GDM1 (cell line): ENCODE results near the gene PLXNA2.

Source experiments
- DNase-seq: peaks from one replicate; lab custom pipeline; 2025; lab: John Stamatoyannopoulos, UW

PLXNA2 gene

DNA sequence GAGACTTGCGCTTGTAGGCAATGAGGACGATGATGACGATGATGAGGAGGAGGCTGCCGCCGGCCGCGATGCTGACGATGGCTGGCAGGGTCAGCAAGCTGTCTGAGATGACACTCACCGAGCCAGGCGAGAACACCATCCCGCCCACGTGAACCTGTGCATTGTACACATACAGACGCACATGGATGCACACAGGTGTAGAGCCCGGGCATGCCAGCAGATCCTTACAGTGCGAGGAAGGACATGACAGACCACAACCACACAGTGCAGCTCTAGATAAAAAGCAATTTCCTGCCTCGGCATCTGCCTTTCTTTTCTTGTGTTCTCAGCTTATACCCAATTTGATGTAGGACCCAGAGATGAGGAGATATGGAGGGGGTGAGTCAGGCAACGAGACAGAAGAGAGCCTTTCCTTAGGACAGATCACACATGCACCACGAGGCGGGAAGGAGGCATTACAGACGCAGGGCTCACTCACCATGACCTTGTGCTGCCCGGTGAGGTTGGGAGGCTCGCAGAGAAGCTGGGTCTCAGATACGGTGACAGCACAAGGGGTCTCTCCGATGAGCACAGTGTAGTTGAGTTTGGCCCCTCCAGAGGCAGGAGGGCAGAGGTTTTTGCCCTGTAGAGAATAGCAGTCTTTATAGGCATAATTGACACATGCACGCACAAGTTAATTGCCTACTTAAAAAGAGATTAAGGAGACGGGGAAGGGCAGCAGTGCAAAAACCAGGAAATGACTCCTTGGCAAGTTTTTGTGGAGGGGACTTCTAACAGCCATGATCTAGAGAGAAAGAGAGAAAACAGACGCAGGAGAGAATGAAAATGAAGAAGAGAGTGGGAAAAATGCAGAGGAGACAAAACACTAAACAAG is 199.4 kb downstream of the PLXNA2 start:
- DNase-seq = no peak

- no peak for DNase-seq
Measured at GRCh38 chr1:208043691-208044181, 200.4 kb downstream of the PLXNA2 start.

DNA sequence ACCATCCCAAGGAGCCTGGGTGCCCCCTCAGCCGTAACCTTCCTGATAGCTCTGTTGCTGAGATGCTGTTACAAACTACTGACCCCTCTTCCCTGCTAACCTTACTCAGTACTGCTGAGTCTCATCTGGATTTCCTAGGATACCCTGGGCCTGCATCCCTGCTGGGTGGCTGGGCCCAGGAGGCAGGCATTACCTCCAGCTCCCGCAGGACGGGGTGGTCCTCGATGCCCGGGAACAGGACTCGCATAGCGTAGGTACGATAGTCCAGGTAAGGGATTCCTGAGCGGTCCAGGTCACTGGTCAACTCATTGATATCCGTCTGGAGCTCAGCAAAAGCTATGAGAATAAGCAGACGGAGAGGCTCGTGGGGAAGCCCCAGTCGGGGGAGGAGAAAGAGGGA is 201.3 kb downstream of the PLXNA2 start:
- DNase-seq = no peak

GRCh38 chr1:208042041-208042615 is 202.1 kb downstream of the PLXNA2 start:
- no peak for DNase-seq

- DNase-seq = no peak
Measured at GRCh38 chr1:208041505-208041904, 202.7 kb downstream of the PLXNA2 start.

- DNase-seq = no peak
Measured at GRCh38 chr1:208040821-208041297, 203.3 kb downstream of the PLXNA2 start.

- no peak for DNase-seq
Measured at GRCh38 chr1:208039536-208040332, 204.4 kb downstream of the PLXNA2 start.

- no peak for DNase-seq
Measured at GRCh38 chr1:208038303-208038702, 205.9 kb downstream of the PLXNA2 start.

- no peak for DNase-seq
Measured at GRCh38 chr1:208036918-208037766, 207.0 kb downstream of the PLXNA2 start.

- no peak for DNase-seq
Measured at GRCh38 chr1:208036106-208036808, 207.9 kb downstream of the PLXNA2 start.

GRCh38 chr1:208034135-208034534 is 210.0 kb downstream of the PLXNA2 start:
- DNase-seq = no peak

- DNase-seq = no peak
Measured at GRCh38 chr1:208033236-208033635, 210.9 kb downstream of the PLXNA2 start.

- no peak for DNase-seq
Measured at GRCh38 chr1:208031932-208032320, 212.3 kb downstream of the PLXNA2 start.

GRCh38 chr1:208031316-208031931 is 212.8 kb downstream of the PLXNA2 start:
- no peak for DNase-seq

DNA sequence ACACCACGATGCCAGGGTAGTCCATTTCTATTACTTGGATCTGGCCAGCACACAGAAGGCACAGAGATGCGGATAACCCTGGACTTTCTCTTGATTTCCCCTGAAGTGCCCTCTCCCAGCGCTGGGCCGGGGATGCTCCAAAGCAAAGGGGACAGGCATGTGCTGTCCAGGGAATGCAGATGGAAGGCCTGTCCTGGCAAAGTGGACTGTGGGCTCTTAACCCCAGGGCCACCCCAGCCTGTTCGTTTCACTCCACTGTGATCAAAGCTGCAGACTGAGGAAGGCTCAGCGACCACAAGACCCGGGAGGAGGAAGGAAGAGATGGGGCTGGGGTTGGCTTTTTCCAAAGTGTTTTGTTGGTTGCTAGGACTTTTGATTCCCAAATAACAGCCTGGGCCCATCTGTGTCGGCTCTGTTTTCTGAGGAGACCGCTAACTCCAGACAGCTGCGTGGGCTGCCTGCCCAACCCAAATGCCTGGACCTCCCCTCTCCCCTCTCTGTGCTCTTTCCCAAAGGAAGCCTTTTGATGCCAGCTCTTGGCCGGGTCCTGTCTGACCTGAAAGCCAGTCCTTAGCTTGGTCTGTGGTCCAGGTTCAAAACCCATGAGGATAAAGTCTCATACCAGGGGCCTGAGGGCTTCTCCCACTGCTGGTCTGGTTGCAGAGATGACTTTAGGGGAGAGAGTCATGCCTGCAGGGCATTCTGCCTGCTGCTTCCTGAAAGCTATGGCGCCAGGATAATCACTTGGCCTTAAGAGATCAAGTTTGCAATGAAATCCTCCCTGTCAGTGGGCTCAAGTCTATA is 213.7 kb downstream of the PLXNA2 start:
- DNase-seq = no peak

GRCh38 chr1:208029381-208030287 is 214.6 kb downstream of the PLXNA2 start:
- DNase-seq = no peak

DNA sequence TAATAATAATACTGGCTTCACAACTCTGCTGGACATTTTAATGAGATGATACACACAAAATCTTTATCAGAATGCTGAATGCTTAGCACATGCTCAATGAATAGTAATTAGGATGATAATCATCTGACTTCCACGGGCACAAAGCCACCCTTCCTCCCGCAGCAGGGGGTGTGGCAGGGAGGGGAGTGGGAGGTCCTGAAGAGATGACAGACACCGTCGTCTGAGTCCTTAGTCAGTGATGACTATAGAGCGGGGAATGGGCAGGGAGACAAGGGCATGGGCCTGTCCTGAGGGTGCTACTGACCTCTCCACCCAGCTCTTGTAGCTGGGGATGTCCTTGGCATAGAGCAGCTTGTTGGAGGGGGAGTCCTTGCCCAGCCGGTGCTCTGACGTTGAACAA is 215.7 kb downstream of the PLXNA2 start:
- no peak for DNase-seq

- no peak for DNase-seq
Measured at GRCh38 chr1:208027861-208028260, 216.3 kb downstream of the PLXNA2 start.
